ENCODE data around the gene COMMD10. TPM values are rescaled to one million over a fixed set of nuclear protein-coding genes. Genes with fewer than 3 reads are reported as not detected.

The COMMD10 gene
- total and polyA plus RNA-seq, 8 donors: 3.2 to 72.8 (median 35.4) TPM

GRCh38 chr5:116154931-116155330 lies 70.1 kb downstream of the COMMD10 start:
- H3K27me3 ChIP-seq: no peaks in the 10 kb centered on the region
- intact Hi-C loops (cut with DNase I; ENCODE audit: low total_unique reads): no loop called here
- DNase-seq: no peak

GRCh38 chr5:116157902-116158301 lies 73.1 kb downstream of the COMMD10 start:
- Histone ChIP-seq H3K27ac (no peak overlapping the region), H3K4me3 (no peak overlapping the region), H3K4me1 (peaks cover 0 to 15% (median 5%) of the 10 kb centered on the region in 4 donors), H3K27me3 (no peaks in the 10 kb centered on the region), H3K36me3 (no peaks in the 10 kb centered on the region), H3K9me3 (no peaks in the 10 kb centered on the region)
- no peak for TF ChIP-seq CTCF (IDR thresholded peaks at IDR 0.05)
- no peak for TF ChIP-seq EP300 (IDR thresholded peaks at IDR 0.05)
- no peak for TF ChIP-seq POLR2A (IDR thresholded peaks at IDR 0.05)
- no peak for TF ChIP-seq POLR2AphosphoS5 (IDR thresholded peaks at IDR 0.05)
- 72 to 100% (median 100%) methylated on average over 1 to 7 of the region's 8 CpGs for WGBS, 5 donors
- DNase-seq: no peak
- intact Hi-C loops (cut with DNase I; ENCODE audit: low total_unique reads): no loop called here

More at GRCh38 chr5:116154931-116155330, 70.1 kb downstream of the COMMD10 start:
- Histone ChIP-seq H3K4me3 (no peak overlapping the region), H3K27ac (no peak overlapping the region), H3K36me3 (no peaks in the 10 kb centered on the region), H3K9me3 (no peaks in the 10 kb centered on the region), H3K4me1 (peaks cover 0 to 15% (median 5%) of the 10 kb centered on the region in 4 donors)
- TF ChIP-seq POLR2AphosphoS5 (IDR thresholded peaks at IDR 0.05): no peak
- TF ChIP-seq POLR2A (IDR thresholded peaks at IDR 0.05): no peak
- TF ChIP-seq CTCF (IDR thresholded peaks at IDR 0.05): no peak
- no peak for TF ChIP-seq EP300 (IDR thresholded peaks at IDR 0.05)

- Histone ChIP-seq H3K4me3 (no peak overlapping the region), H3K36me3 (no peaks in the 10 kb centered on the region), H3K4me1 (peaks cover 0 to 9% (median 3%) of the 10 kb centered on the region in 4 donors), H3K27me3 (no peaks in the 10 kb centered on the region), H3K9me3 (no peaks in the 10 kb centered on the region), H3K27ac (no peak overlapping the region)
- DNase-seq: no peak
- no peak for TF ChIP-seq POLR2AphosphoS5 (IDR thresholded peaks at IDR 0.05)
- TF ChIP-seq CTCF (IDR thresholded peaks at IDR 0.05): no peak
- intact Hi-C loops (cut with DNase I; ENCODE audit: low total_unique reads): no loop called here
Measured at GRCh38 chr5:116159006-116159405, 74.2 kb downstream of the COMMD10 start.

GRCh38 chr5:116174111-116174510 lies 89.3 kb downstream of the COMMD10 start:
- Histone ChIP-seq H3K4me1 (no peaks in the 10 kb centered on the region), H3K4me3 (no peak overlapping the region), H3K36me3 (no peaks in the 10 kb centered on the region), H3K27ac (no peak overlapping the region), H3K9me3 (peaks cover 0 to 7% (median 0%) of the 10 kb centered on the region in 4 donors), H3K27me3 (no peaks in the 10 kb centered on the region)
- intact Hi-C loops (cut with DNase I; ENCODE audit: low total_unique reads): no loop called here
- DNase-seq: no peak
- WGBS, 5 donors: 94 to 100% (median 97%) methylated on average over 1 of the region's 1 CpG
- TF ChIP-seq CTCF (IDR thresholded peaks at IDR 0.05) (no peak), POLR2AphosphoS5 (IDR thresholded peaks at IDR 0.05) (no peak), EP300 (IDR thresholded peaks at IDR 0.05) (no peak), POLR2A (IDR thresholded peaks at IDR 0.05) (no peak)

Measured in stomach (tissue), 9 donors.